SK-N-SH (cell line): ENCODE results near the gene SEMA3G. TPM values are rescaled to one million over a fixed set of nuclear protein-coding genes. Genes with fewer than 3 reads are reported as not detected.
A peak's percentile ranks its signal among the peaks of the same experiment; 100 is the strongest.

ENCODE experiments used
- CTCF ChIA-PET: fragments of 300-600, 350-600 bp; formaldehyde crosslinking; extraction: SDS; loops from one replicate; lab custom pipeline; 2021; lab: Yijun Ruan, JAX
- POLR2A ChIA-PET: fragments of 350-600 bp; sonication (Branson Sonifier 250); formaldehyde crosslinking; extraction: SDS; loops from one replicate; lab custom pipeline; 2020; ENCODE audit warnings: antibody characterized with exemption, inconsistent platforms; lab: Yijun Ruan, JAX
- DNase-seq: peaks from one replicate; pipeline ENCODE4 v3.0.0; 2012
- H2AFZ ChIP-seq: fragments of 200-600 bp; sonication (generic); 2 replicates; pipeline ENCODE4 v1.8.1; 2016; ENCODE audit warnings: antibody characterized with exemption, mild to moderate bottlenecking, low read depth
- H3F3A ChIP-seq: fragments of 200-600 bp; sonication (generic); replicated peaks from 2 replicates; pipeline ENCODE3; 2016; ENCODE audit warnings: antibody characterized with exemption, mild to moderate bottlenecking; ENCODE audit not compliant: insufficient read depth
- H3K27ac ChIP-seq, 2 experiments: fragments of 200-500 bp in 1 of 2; fragments of 200-600 bp in 1 of 2; sonication (Bioruptor generic) in 1 of 2; sonication (generic), shearing (Covaris generic) in 1 of 2; 2 replicates each; pipeline versions ENCODE4 v1.5.1 to v1.6.1; 2014 to 2016; ENCODE audit warnings: low read depth in 2 of 2, inconsistent platforms in 1 of 2, low read length in 1 of 2, mild to moderate bottlenecking in 1 of 2, mixed read lengths in 1 of 2
- H3K27me3 ChIP-seq: fragments of 200-600 bp; sonication (generic), shearing (Covaris generic); 2 replicates; pipeline ENCODE4 v1.6.1; 2016; ENCODE audit warnings: mixed run types; ENCODE audit not compliant: insufficient read depth
- H3K36me3 ChIP-seq, 2 experiments: fragments of 200-500 bp in 1 of 2; fragments of 200-600 bp in 1 of 2; sonication (Bioruptor generic) in 1 of 2; sonication (generic) in 1 of 2; replicated peaks in 1 of 2; 2 replicates each; pipeline versions ENCODE3 to v1.5.1; 2014 to 2016; ENCODE audit warnings: low read length in 1 of 2, mild to moderate bottlenecking in 1 of 2; ENCODE audit not compliant: insufficient read depth in 2 of 2, control insufficient read depth in 1 of 2
- H3K4me1 ChIP-seq, 2 experiments: fragments of 200-500 bp in 1 of 2; fragments of 200-600 bp in 1 of 2; sonication (Bioruptor generic) in 1 of 2; sonication (generic), shearing (Covaris generic) in 1 of 2; 2 replicates each; pipeline versions ENCODE4 v1.5.1 to v1.6.1; 2014 to 2016; ENCODE audit warnings: low read depth in 1 of 2, low read length in 1 of 2, mixed run types in 1 of 2; ENCODE audit not compliant: insufficient read depth in 2 of 2, control insufficient read depth in 1 of 2
- H3K4me2 ChIP-seq: fragments of 200-600 bp; sonication (generic), shearing (Covaris generic); 2 replicates; pipeline ENCODE4 v1.6.1; 2017; ENCODE audit warnings: mixed run types
- H3K4me3 ChIP-seq, 2 experiments: fragments of 200-500 bp in 1 of 2; fragments of 200-600 bp in 1 of 2; sonication (Bioruptor generic) in 1 of 2; sonication (generic), shearing (Covaris generic) in 1 of 2; 2 replicates each; pipeline versions ENCODE4 v1.5.1 to v1.8.1; 2014 to 2016; ENCODE audit warnings: low read depth in 2 of 2, inconsistent platforms in 1 of 2, low read length in 1 of 2, mild to moderate bottlenecking in 1 of 2, mixed read lengths in 1 of 2, moderate library complexity in 1 of 2
- H3K79me2 ChIP-seq: fragments of 200-600 bp; sonication (generic); 2 replicates; pipeline ENCODE4 v1.8.1; 2017; ENCODE audit warnings: mild to moderate bottlenecking; ENCODE audit not compliant: insufficient read depth
- H3K9ac ChIP-seq: fragments of 200-600 bp; sonication (generic); 2 replicates; pipeline ENCODE4 v1.6.1; 2017; ENCODE audit warnings: mixed run types
- H3K9me2 ChIP-seq: fragments of 200-600 bp; sonication (generic); 2 replicates; pipeline ENCODE4 v1.6.1; 2017; ENCODE audit warnings: mixed run types
- H3K9me3 ChIP-seq: fragments of 200-600 bp; sonication (generic); 2 replicates; pipeline ENCODE4 v1.6.1; 2017; ENCODE audit warnings: mixed run types, mild to moderate bottlenecking, moderate library complexity
- H4K20me1 ChIP-seq: fragments of 200-600 bp; sonication (generic); 2 replicates; pipeline ENCODE4 v1.6.1; 2017; ENCODE audit warnings: mild to moderate bottlenecking, mixed run types; ENCODE audit not compliant: insufficient read depth
- CHD2 ChIP-seq: fragments of 150-350 bp; IDR thresholded peaks from 2 replicates; pipeline ENCODE4 v1.6.1; 2018; ENCODE audit warnings: low read length; ENCODE audit not compliant: partially characterized antibody
- CTCF ChIP-seq: fragments of 200-600 bp; sonication (generic); IDR thresholded peaks from 2 replicates; pipeline ENCODE4 v1.6.1; 2017; ENCODE audit warnings: antibody characterized with exemption, mild to moderate bottlenecking, moderate library complexity
- FOSL2 ChIP-seq: IDR thresholded peaks from 2 replicates; pipeline ENCODE4 v1.4.0; 2012; ENCODE audit warnings: low read depth, mild to moderate bottlenecking, moderate library complexity, borderline replicate concordance
- FOXJ3 ChIP-seq: sonication (generic); formaldehyde crosslinking; IDR thresholded peaks from 2 replicates; pipeline ENCODE4 v1.5.1; 2020; ENCODE audit warnings: mild to moderate bottlenecking, missing genetic modification reagents
- GABPA ChIP-seq: IDR thresholded peaks from 2 replicates; pipeline ENCODE4 v1.4.0; 2012; ENCODE audit warnings: low read depth, mild to moderate bottlenecking
- GATA2 ChIP-seq: sonication (generic); formaldehyde crosslinking; IDR thresholded peaks from 2 replicates; pipeline ENCODE4 v1.5.0; 2020; ENCODE audit warnings: mild to moderate bottlenecking, missing genetic modification reagents
- JUND ChIP-seq: IDR thresholded peaks from 2 replicates; pipeline ENCODE4 v1.4.0; 2012
- MAX ChIP-seq: IDR thresholded peaks from 2 replicates; pipeline ENCODE4 v1.4.0; 2012; ENCODE audit warnings: low read depth
- MEF2A ChIP-seq: IDR thresholded peaks from 2 replicates; pipeline ENCODE4 v1.4.0; 2012; ENCODE audit warnings: low read depth, borderline replicate concordance
- RAD21 ChIP-seq: IDR thresholded peaks from 2 replicates; pipeline ENCODE4 v1.6.1; 2012; ENCODE audit warnings: mild to moderate bottlenecking, low read length
- RFX5 ChIP-seq: IDR thresholded peaks from 2 replicates; pipeline ENCODE4 v1.6.1; 2012; ENCODE audit warnings: mild to moderate bottlenecking, improper control_type of control experiment, low read length
- SMC3 ChIP-seq: IDR thresholded peaks from 2 replicates; pipeline ENCODE4 v1.6.1; 2012; ENCODE audit warnings: low read depth, low read length, improper control_type of control experiment
- TAF1 ChIP-seq: IDR thresholded peaks from 2 replicates; pipeline ENCODE4 v1.6.1; 2012; ENCODE audit warnings: low read depth, mild to moderate bottlenecking, low read length, moderate library complexity, borderline replicate concordance
- USF1 ChIP-seq: IDR thresholded peaks from 2 replicates; pipeline ENCODE4 v1.4.0; 2012; ENCODE audit warnings: low read depth, borderline replicate concordance
- ZBTB33 ChIP-seq: IDR thresholded peaks from 2 replicates; pipeline ENCODE4 v1.4.0; 2012; ENCODE audit warnings: low read depth, borderline replicate concordance
- WGBS: methylation state at CpG from one replicate; pipeline ENCODE4 v1.1.6; 2017; ENCODE audit warnings: low lambda C conversion rate; 5-methylcytosine and 5-hydroxymethylcytosine counted together
- polyA plus RNA-seq, 3 experiments: library from polyadenylated mRNA; depleted of rRNA; stranded (reverse); fragments of >200 nt; gene quantifications; 2 replicates each; pipeline ENCODE4 v1.2.3, GENCODE V29; 2012

The SEMA3G gene
- polyA plus RNA-seq, 1 of the 3 experiments (the other 2 are of a cell fraction) = 0.13 TPM

GRCh38 chr3:52434491-52435115 lies 10.3 kb downstream of the SEMA3G start:
- no peaks in the 10 kb centered on the region for H3F3A ChIP-seq
- H3K9me3 ChIP-seq = no peaks in the 10 kb centered on the region
- H3K4me3 ChIP-seq = no peak overlapping the region
- no peaks in the 10 kb centered on the region for H3K27me3 ChIP-seq
- H3K79me2 ChIP-seq = no peaks in the 10 kb centered on the region
- no peak overlapping the region for H2AFZ ChIP-seq
- no peaks in the 10 kb centered on the region for H4K20me1 ChIP-seq
- H3K4me2 ChIP-seq = no peak overlapping the region
- H3K27ac ChIP-seq = no peak overlapping the region
- 81% methylated on average over 8 of the region's 9 CpGs for WGBS
- CTCF ChIA-PET = interaction anchor here (3.2 to 28.4 kb wide), 2 partner anchors 14 to 22 kb away, joined by 11 to 578 read pairs; partner anchors contain the start of genes NISCH, SEMA3G and TNNC1
- H3K4me1 ChIP-seq = peaks cover 0 to 5% of the 10 kb centered on the region in 2 experiments; a peak in 1 of 4 replicates
- no peaks in the 10 kb centered on the region for H3K36me3 ChIP-seq
- no peak overlapping the region for H3K9ac ChIP-seq
- TF ChIP-seq FOXJ3 (no peak), TAF1 (no peak), GABPA (no peak), JUND (no peak)
- POLR2A ChIA-PET = no interaction called here
- peak; percentile 24 for DNase-seq
- no peaks in the 10 kb centered on the region for H3K9me2 ChIP-seq

GRCh38 chr3:52433996-52434479 lies 10.9 kb downstream of the SEMA3G start:
- no peaks in the 10 kb centered on the region for H3K27me3 ChIP-seq
- TF ChIP-seq MAX = no peak
- no peak for TF ChIP-seq RAD21
- TF ChIP-seq SMC3 = no peak
- no peak for TF ChIP-seq USF1
- TF ChIP-seq MEF2A = no peak
- no peak for TF ChIP-seq ZBTB33
- TF ChIP-seq CTCF = no peak
- no peak for TF ChIP-seq CHD2
- TF ChIP-seq GATA2 (CRISPR knock-in tag) = no peak
- TF ChIP-seq RFX5 = no peak
- TF ChIP-seq GABPA = no peak
- TF ChIP-seq FOSL2 = no peak
- no peaks in the 10 kb centered on the region for H3K79me2 ChIP-seq
- no peak overlapping the region for H3K4me2 ChIP-seq
- ChIA-PET POLR2A (no interaction called here), CTCF (interaction anchor here (3.2 to 28.4 kb wide), 3 partner anchors 14 to 21 kb away, joined by 11 to 578 read pairs (median 16); partner anchors contain the start of genes NISCH, SEMA3G and TNNC1)
- DNase-seq = no peak
- H2AFZ ChIP-seq = no peak overlapping the region
- no peak overlapping the region for H3K9ac ChIP-seq
- no peak overlapping the region for H3K4me3 ChIP-seq
- no peaks in the 10 kb centered on the region for H3K9me3 ChIP-seq
- 87% methylated on average over 6 of the region's 6 CpGs for WGBS
- H3K27ac ChIP-seq = no peak overlapping the region
- no peaks in the 10 kb centered on the region for H4K20me1 ChIP-seq
- H3K9me2 ChIP-seq = no peaks in the 10 kb centered on the region
- no peaks in the 10 kb centered on the region for H3K36me3 ChIP-seq
- no peaks in the 10 kb centered on the region for H3F3A ChIP-seq
- H3K4me1 ChIP-seq = peaks cover 0 to 7% of the 10 kb centered on the region in 2 experiments; a peak in 1 of 4 replicates
